Measurements from ENCODE around the gene SMIM12. TPM values are rescaled to one million over a fixed set of nuclear protein-coding genes. Genes with fewer than 3 reads are reported as not detected.
"Not testable (repeated sequence)": the region's sequence is repeated elsewhere in the genome, so short reads cannot be mapped to it uniquely, and the experiment has no call there.

The SMIM12 gene
- total RNA-seq, 2 donors from 2014 or later = 52.3 to 57.5 TPM

DNA sequence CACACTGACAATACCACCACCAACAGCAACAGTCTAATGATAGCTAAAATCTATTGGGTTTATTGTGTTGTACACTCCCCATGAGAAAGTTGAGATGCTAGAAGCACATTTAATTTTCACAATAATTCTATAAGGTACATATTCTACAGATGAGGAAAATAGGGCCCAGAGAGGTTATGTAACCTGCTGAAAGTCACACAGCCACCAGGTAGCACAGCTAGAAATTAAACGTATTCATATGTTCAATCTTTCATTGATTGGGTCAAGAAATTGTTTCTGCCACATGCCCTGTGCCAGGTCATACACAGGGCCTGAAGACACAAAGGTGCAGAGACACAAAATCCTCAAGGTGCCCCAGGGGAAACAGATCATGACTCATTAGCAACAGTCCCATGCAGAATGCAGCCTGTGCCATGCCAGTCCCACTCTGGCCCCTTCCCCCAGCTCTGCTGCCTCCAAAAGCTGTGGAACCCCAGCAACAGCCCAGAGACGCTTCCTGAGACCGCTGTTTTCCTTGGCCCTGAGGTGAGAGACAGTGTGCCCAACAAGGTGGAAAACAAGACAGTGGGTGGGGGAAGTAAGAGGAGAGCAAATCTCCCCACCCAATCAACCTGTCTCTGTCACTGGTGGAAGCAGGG, 34.6 kb downstream of the SMIM12 start:
- DNase-seq (ENCODE audit: low spot score) = peak; percentile 64
- intact Hi-C loops (cut with DNase I) = no loop called here

DNA sequence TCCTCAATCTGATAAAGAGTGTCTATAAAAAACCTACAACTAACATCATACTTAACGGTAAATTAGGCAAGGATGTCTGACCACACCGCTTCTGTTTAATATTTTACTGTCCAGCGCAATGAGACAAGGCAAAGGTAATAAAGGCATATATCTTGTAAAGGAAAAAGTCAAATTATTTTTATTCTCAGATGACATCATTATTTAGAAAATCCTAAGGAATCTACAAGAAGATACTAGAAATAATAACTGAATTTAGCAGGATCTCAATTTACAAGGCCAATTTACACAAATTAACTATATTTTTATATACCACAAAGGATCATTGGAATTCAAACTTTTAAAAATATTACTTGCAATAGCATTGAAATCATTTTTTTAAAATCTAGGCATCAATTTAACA, 37.3 kb downstream of the SMIM12 start:
- intact Hi-C loops (cut with DNase I) = no loop called here
- DNase-seq (ENCODE audit: low spot score) = no peak

DNA sequence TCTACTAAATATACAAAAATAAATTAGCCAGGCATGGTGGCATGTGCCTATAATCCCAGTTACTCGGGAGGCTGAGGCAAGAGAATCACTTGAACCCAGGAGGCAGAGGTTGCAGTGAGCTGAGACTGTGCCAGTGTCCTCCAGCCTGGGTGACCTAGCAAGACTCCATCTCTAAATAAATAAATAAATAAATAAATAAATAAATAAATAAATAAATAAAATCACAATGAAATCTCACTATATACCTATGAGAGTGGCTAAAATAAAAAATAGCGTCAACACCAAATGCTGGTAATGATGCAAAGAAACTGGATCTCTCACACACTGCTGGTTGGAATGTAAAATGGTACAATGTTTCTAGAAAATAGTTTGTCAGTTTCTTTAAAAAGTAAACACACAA, 40.7 kb downstream of the SMIM12 start:
- intact Hi-C loops (cut with DNase I); DNase-seq (ENCODE audit: low spot score): not testable (repeated sequence)

DNA sequence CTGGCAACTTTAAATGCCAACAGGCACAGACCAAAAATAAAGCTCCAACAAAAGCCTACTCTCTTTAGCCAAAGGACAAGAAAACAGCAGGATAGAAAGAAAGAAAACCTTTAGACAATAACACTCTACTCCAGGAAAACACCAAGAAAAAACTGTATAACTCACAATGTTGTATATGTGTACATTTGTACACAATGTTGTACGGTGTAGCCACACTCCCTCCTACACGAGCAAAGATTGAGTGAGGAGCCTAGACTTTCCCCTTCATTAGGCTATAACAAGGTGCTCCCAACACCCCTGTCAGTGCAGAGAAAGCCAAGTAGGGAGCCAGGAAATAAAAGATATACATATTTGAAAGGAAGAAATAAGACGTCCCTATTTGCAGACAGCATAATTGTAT, 42.8 kb downstream of the SMIM12 start:
- intact Hi-C loops (cut with DNase I) = no loop called here
- no peak for DNase-seq (ENCODE audit: low spot score)

DNA sequence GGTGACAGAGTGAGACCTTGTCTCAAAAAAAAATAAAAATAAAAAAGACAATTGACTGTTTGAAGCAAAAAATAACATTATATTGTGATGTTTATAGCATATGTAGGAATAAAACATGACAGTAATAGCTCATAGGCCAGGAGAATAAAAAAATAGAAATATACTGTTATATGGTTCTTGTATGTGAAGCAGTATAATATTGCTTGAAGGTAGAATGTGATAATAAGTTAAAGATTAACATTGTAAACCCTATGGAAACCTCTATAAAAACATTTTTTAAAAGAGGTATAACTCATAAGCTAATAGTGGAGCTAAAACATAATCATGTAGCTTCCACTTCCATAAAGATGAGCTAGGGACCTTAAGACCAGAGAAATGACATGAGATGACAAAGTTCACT, 43.2 kb downstream of the SMIM12 start:
- intact Hi-C loops (cut with DNase I) = no loop called here

DNA sequence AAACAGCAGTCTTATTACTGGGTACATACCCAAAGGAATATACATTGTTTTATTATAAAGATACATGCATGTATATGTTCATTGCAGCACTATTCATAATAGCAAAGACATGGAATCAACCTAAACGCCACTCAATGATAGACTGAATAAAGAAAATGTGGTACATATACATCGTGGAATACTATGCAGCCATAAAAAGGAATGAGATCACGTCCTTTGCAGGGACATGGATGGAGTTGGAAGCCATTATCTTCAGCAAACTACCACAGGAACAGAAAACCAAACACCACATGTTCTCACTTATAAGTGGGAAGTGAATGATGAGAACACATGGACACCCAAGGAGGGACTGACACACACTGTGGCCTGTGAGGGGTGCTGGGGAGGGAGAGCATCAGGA, 48.8 kb downstream of the SMIM12 start:
- DNase-seq (ENCODE audit: low spot score); intact Hi-C loops (cut with DNase I): not testable (repeated sequence)

More for the DNA sequence above, 43.2 kb downstream of the SMIM12 start:
- no peak for DNase-seq (ENCODE audit: low spot score)

DNA sequence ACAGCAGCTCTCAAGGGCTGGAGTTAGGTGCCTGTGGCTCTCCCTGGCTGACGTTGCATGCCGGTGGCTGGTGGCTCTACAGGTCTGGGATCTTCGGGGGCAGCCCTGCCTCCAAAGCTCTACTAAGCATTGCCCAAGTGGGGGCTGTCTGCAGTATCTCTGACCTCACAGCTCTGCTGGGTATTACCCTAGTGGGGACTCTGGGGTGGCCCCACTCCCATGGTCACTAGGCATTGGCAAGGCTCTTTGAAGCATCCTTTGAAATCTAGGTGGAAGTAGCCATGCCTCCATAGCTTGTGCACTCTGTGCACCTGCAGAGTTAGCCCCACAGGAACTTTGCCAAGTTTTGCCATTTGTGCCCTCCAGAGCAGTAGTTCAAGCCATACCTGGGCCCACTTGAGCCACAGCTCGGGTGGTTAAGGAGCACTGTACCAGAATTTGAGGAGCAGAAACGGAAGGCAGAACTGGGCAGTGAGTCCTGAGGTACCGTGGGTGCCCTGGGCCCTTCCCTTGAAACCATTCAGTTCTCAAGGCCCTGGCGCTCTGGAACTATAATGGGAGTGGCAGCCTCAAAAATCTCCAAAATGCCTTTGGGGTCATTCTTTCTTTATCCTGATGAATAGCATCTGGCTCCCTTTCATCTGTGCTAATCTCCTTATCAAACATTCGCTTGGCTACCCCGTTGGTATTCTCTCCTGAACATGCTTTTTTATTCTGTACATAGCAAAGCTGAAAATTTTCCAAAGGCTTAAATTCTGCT, 51.3 kb downstream of the SMIM12 start:
- DNase-seq (ENCODE audit: low spot score) = no peak
- intact Hi-C loops (cut with DNase I) = no loop called here

DNA sequence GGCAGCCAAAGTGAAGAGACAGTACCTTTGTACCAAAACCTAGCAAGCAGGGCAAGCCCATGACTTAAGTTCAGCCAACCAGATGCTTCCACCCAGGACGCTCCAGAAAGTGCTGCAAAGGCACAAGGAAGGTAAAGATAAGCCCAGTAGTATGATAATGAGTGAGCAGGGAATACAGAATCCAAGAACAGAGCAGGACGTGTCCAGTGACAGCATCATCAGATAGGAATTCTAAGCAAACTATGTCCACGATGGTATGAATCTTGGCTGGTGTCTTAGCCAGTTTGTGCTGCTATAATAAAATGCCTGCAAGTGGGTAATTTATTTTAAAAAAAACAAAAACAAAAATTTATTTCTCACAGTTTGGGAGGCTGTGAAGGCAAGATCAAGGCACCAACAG, 53.2 kb downstream of the SMIM12 start:
- no peak for DNase-seq (ENCODE audit: low spot score)
- intact Hi-C loops (cut with DNase I) = no loop called here

DNA sequence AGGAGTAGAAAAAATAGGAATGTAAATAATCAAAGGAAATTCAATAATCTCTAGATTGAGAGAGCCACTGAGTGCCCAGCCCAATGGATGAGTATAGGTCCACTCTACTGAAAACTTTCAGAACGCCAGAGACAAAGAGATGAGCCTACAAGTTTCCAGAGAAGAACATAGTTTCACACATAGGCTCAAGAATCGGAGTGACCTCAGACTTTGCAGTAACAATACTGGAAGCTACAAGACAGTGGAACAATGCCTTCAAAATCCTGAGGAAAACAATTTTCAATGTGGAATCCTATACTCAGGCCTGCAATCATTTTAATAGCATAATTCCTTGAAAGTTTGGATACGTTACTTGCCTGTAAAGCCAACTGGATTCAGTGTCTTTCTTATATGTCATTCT, 55.8 kb downstream of the SMIM12 start:
- intact Hi-C loops (cut with DNase I) = no loop called here
- DNase-seq (ENCODE audit: low spot score) = no peak

Other genes starting within 250 kb of the SMIM12 start
- not detected for gene GJB5, start 104.7 kb downstream of the SMIM12 start, total RNA-seq
- not detected for gene GJB4, start 100.0 kb downstream of the SMIM12 start, total RNA-seq
- gene GJB3, start 78.5 kb downstream of the SMIM12 start, total RNA-seq = not detected
- 10 to 100 TPM; 21.8 to 26.8 TPM for gene GJA4, start 66.8 kb downstream of the SMIM12 start, total RNA-seq
- under 1 TPM; 0.37 to 0.57 TPM for gene DLGAP3, start 69.9 kb upstream of the SMIM12 start, total RNA-seq
- gene TMEM35B, start 125.6 kb upstream of the SMIM12 start, total RNA-seq = 10 to 100 TPM; 22.4 to 33.0 TPM
- 10 to 100 TPM; 20.8 to 21.4 TPM for gene ZMYM6, start 172.2 kb upstream of the SMIM12 start, total RNA-seq
- gene ZMYM1, start 219.6 kb upstream of the SMIM12 start, total RNA-seq = 10 to 100 TPM; 12.8 to 14.4 TPM

All from posterior vena cava (tissue), 2 donors.